Hematopoietic multipotent progenitor cell treated with erythropoietin and hydrocortisone succinate and interleukin-3 and kit ligand, for 6 days (in vitro differentiated cells): Measurements from ENCODE around the gene LRP1-AS.

Experiments
- DNase-seq: peaks from one replicate; pipeline ENCODE4 v3.0.0-alpha.2; 2015

LRP1-AS gene

DNA sequence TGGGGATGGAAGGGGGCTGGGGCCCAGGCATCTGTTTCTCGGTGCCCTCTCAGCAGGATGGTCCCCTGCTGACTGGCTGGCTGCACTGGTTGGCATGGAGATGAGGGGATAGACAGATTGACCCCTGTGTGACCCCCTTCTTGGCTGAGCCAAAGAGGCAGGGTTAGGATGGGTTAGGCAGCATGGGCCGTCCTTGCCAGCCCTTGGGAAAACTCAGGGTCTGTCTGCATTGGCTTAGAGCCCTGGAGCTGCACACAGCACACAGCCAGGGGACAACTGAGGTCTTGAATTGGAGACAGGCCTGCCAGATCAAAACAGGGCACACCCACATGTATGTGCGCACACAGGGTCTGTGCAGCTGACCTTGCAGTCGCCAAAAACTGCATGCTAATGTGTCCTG is 11.2 kb upstream of the LRP1-AS start:
- no peak for DNase-seq

DNA sequence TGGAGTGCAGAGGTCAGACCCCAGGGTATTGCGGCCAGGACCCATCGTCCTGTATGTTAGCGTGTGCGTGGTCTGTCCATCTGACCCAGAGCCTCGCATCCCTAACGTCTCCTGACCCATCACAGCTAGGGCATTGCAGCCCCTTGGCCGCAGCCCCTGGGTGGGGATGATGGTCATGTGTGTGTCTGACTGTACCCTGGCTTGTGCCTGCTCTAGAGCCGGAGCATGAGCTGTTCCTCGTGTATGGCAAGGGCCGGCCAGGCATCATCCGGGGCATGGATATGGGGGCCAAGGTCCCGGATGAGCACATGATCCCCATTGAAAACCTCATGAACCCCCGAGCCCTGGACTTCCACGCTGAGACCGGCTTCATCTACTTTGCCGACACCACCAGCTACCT is 10.8 kb upstream of the LRP1-AS start:
- DNase-seq, result no peak

DNA sequence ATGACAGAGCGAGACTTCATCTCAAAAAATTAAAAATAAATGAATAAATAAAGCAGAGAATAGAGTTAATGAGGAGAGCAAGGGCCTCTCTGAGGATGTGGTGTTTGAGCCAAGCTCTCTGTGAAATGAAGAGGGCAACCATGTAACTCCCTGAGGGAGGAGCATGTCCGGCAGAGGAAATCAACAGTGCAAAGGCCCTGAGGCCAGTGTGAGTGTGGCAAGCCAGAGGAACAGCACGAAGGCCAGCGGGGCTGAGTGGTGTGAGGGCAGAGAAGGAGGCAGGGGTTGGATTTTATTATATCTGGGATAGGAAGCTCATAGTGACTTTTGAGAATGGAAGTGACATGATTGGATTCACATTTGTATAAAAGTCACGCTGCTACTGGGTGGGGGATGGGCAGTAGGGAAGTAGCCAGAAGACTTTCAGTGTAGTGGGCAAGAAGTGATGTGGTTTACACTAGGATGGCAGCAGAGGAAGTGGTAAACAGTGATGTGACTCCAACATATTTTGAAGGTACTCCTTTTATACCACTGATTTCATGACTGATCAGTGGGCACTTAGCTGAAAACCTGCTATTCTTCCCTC is 10.3 kb upstream of the LRP1-AS start:
- peak; percentile 74 for DNase-seq

DNA sequence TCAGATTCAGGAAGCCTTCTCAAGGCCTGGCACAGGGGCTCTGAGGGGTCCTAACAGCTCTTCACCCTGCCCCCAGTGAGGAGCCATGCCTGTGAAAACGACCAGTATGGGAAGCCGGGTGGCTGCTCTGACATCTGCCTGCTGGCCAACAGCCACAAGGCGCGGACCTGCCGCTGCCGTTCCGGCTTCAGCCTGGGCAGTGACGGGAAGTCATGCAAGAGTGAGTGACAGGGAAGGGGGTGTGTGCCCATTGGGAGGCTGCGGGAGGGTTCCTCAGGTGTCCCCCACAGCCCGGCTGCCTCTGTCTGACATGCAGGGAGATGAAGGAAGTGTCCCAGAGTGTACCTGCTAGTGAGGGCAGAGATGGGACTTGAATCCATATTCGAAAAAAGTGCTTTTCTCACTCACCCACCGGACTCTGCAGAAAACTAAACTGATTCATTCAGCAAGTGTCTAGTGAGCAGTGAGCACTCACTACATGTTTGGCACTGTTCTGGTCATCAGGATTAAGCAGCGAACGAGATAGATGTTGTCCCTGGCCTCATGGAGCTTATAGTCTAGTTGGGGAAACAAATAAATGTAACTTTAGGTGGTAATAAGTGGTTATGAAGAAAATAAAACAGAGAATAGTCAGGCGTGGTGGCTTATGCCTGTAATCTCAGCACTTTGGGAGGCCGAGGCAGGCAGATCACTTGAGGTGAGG is 9.4 kb upstream of the LRP1-AS start:
- DNase-seq, result no peak

DNA sequence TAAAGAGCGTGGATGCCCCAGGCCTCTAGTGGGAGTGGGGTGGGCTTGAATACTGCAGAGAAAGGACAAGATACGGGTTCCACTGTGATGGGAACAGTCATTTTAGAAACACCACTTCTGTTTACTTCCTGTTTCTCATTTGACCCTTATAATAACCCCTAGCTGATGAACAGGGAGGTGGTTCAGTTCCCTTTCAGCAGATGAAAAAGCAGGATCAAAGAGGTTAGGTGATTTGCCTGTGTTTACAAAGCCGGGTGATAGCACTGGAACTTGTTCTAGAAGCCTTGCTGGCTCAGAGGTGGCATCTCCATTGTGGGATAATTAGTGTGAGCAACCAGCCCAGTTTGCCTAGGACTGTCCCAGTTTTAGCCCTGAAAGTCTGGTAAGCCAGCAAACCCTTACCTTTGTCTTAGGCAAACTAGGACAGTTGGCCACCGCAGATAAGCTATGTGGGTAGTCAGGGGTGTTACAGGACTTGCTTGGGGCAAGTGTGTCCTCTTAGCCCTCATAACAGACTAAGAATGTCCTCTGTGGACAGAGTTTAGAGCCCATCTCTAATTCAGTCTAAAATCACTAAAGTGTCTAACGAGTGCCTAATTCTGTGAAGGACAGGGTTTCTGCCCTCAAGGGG is 7.5 kb upstream of the LRP1-AS start:
- DNase-seq, result no peak

DNA sequence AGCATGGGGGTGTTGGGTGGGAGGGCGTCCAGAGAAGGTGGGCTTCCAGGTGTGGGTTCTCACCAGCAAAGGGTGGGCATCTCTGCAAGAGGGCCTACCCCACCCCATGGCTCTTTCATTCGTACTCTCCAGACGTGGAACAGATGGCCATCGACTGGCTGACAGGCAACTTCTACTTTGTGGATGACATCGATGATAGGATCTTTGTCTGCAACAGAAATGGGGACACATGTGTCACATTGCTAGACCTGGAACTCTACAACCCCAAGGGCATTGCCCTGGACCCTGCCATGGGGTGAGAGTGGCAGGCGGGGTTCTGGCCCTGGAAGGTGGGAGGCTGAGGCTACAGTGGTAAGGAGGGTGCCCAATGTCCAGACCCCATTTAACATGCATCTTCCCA is 6.7 kb upstream of the LRP1-AS start:
- no peak for DNase-seq

DNA sequence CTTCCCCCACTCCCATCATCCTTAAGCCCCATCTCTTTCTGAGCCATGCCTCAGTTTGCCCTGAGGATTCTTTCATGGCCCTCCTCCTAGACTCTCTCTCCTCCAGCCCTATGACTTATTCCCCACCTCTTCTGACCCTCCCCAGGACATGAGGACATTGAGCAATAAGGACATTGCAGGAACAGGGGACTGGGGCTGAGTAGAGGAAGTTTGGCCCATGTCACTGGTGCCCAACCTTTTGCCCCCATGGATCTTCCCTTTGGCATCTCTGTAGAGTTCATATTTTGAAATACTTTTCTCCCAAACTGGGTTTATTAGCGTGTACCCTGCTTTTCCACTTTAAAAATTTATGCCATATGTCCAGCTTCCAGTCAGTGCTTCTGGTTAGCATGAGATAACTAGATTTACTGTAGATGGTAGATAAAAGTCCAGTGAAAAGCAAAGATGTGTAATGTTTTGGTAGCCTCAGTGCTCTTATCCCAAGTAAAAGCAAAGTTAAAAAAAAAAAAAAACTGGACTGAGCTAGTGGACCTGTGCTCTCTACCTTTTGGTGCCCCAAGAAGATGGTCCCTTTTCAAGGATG is 6.1 kb upstream of the LRP1-AS start:
- DNase-seq, result no peak

DNA sequence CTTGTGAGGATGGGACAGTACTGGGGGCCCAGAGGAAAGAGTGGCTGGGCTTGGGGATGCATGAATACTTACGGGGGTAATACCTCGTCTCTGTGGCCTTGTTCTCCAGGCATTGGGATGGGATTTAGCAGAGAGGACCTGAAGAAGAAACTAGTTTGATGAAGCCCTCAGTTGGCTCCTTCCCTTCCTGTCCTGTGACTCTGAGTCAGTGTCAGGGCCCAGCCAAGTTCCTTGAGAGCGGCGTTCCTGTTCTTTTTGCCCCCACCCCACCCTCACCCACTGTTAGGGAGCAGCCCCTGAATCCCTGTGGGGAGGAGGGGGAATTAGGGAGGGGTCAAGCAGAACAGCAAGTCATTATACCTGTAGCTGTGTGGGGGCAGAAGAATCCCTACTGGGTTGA is 5.2 kb upstream of the LRP1-AS start:
- no peak for DNase-seq

DNA sequence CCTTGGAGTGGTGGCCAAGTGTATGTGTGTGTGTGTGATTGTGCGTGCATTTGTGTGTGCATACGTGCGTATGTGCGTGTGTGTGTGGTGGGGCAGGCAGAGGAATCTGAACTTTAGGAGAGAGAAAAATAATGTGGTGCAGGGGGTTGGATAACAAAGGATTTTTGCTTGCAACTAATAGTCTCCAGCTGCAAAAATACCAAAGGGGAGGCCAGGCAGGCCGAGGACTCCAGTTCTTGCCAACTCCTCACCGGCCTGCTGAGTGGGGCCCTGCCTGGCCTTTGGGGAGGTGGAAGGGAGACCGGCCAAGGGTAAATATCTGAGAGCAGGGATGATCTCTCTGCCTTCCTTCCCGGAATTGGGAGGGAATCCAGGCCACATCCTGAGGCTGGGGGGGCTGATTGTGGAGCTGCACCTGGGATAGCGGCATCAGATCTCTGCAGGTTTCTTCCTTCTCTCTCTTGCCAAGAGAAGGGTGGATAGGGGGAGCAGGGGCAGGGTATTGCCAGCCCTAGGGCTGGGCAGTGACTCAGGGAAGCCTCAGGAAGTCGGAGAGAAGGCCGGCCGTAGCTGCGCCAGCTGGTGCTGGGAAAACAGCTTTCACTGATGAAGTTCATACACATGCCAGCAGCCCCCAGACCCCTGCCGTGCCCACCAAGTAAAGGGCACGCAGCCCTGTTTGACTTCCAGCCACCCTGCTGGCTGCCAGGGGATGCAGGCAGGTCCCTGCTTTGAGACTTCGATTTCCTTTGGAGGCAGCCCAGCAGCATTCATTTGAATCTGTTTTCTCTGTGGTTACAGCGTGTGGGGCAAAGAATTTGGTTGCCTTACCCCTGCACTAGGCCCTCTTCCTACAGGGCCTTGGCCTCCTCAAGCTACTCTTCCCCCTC is 4.6 kb upstream of the LRP1-AS start:
- DNase-seq, result no peak

DNA sequence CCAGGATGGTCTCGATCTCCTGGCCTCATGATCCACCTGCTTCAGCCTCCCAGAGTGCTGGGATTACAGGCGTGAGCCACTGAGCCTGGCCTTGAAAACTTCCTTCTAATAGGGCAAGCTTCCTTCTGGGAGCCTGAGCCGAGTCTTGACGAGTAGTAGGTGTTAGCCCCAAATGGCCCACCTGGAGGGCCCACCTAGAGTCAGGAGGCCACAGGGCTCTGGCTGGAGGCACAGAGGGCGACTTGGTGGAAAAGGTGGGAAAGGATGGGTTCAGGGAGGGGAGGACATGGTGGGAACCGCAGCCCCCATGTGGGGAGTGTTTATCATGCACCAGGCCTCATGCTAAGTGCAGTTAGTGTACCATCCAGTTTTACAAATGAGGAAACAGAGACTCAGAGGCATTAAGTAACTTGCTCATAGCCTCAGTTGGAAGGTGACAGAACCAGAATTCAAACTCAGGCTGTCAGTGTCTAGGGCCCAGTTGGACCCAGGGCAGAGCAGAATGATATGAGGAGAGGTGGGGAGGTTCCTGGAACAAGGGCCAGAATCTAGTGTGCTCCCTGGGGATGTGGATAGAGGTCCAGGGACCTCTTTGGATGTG is 3.1 kb upstream of the LRP1-AS start:
- no peak for DNase-seq

DNA sequence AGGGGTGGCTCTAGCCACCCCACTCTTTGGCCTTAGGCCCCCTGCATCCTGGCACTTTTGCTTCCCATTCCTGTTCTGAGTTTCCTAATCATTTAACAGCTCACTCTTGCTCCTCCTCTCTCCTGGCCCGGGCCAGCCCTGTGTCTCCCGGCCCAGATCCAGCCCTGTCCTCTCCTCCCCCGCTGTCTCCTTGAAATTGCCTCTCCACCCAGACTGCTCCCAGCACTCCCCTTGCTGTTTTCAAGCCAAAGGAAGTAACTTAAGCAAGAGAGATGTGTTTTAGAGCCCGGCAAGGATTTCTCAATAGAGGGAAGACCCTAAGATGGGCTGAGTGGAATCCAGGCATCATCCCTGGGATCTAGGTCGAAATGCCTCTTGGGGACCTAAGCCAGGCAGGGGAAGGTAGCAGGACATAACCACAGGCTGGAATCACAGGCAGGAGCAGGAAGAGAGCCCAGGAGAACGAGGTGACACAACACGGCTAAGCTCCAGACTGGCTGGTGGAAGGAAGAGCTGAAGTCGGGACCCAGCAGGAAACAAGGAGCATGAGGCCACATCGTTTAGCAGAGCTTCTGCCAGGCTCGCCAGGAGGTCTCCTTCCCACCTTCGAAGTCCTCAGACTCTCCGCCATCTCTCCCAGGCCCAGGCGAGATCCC is 2.0 kb upstream of the LRP1-AS start:
- no peak for DNase-seq

DNA sequence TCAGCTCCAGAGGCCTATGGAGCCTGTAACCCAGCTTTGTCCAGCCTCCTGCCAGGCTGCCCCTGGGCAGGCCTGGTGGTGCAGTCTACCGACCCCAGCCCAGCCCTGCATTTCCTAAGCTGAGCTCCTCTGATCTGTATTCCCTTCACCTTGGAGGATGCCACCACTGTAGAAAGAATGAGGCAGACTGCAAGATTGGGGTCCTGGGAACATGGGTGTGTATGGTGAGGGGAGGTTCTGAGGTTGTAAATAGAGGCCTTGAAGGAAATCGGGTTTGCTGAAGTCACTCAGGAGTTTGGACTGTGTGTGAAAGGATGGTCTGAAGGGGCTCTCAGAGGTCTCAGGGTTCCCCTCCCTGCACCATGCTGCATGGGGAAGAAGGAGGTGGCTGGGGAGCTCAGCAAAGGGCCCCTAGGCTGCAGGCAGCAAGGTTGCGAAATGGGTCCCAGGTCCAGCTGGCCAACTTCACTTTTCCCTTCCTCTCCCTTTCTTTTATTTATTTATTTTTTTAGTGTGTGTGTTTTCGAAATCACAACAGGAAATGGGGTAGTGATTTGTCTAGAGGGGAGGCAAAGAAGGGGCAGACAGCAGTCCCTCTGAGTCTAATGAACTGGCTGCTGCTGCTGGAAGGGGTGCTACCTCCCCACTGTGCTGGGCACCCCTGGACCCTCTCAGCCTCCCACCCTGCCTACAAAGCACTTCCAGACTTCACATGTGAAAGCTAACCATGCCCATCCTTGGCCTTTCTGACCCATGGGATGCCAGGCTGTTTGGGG is 1.2 kb upstream of the LRP1-AS start:
- no peak for DNase-seq

DNA sequence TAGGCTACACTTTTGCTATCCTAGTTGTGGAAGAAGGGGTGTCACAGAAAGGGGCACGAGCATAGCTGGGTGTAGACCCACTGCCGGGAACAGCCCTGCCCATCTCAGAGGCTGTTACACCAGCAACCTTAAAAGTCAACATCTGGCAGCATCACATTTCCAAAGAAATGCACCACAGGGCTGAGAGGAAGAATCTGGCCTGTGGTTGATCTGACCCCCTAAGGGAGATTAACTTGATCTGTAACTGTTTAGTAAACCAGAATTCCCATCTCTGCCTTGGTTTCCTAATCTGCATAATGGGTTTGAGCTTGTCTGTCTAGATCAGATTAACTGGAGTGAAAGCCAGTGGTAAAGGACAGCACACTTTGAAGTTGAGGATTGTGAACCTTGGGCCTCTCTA is 1.3 kb downstream of the LRP1-AS start:
- DNase-seq, result no peak

DNA sequence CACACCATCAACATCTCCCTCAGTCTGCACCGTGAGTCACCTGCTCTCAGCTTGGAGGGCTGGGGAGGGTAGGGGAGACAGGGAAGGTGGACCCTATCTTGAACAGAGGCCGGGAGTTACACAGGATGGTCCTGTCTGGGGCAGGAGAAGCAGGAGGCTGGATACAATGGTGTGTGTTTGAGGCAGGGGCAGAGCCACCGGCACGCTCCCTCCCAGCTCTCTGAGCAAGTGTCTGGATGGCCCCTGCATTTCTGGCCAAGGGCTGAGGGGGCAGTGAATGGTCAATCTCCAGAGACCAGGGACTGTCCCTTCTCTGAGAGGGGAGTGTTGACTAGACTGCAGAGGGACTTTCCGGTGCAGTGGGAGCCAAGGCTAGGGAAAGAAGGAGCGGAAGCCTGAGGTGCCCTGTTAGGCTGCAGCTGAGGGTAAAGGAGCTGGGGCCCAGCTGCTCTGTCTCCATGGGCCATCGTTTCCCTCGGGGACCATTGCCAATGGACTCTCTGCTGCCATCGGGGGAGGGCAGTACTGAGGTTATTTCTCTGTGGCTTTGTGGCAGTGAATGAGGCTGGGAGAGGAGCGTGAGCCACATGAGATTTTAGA is 1.9 kb downstream of the LRP1-AS start:
- no peak for DNase-seq

DNA sequence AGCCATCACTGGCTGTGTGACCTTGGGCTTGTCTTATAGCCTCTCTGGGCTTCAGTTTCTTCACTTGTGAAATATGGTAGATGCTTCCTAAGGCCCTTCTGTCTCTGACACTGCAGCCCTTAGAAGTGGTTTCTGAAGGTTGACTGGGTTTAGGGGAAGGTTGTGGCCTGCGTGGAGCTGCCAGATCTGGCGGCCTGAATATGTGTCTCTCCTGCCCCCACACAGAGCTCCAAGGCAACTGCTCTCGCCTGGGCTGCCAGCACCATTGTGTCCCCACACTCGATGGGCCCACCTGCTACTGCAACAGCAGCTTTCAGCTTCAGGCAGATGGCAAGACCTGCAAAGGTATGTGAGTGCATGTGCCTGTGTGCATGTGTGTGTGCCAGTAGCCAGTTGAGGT is 4.0 kb downstream of the LRP1-AS start:
- no peak for DNase-seq

DNA sequence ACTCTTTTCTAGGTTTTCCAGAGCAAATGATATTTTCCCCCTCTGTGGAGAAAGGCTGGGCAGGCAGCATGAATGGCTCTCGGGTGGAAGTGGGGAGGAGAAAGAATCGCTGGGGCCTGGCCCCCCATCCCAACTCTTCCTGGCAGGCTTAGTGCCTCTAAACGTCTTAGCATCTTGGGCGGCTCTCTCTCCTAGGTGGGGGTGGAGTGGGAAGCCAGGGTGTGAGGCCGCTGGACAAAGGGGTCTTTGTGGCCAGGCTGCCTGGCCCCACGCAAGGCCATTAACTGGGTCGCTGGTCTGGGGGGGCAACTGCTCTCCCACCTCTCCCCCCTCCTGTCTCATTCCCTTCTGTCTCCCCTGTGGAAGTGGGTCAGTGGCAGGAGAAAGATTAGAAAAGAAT is 4.7 kb downstream of the LRP1-AS start:
- no peak for DNase-seq

DNA sequence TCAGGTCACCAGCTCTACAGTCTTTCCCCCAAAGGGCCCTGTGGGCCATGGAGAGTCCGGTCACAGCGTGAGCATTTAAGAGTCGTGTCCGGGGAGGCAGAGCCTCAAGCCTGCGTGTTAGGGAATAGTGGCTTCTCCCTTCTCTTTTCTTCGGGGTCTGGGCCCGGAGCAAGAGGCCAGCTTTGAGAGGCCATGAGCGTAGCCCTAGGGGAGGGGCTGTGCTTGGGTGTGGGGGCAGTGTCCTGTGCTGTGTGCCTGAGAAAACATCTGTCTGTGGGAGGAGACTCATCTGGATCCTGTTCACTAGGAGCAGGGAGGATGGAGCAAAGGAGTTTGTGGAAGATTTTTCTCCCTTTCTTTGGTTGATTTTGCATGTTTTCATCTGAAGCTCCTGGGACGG is 5.3 kb downstream of the LRP1-AS start:
- no peak for DNase-seq

DNA sequence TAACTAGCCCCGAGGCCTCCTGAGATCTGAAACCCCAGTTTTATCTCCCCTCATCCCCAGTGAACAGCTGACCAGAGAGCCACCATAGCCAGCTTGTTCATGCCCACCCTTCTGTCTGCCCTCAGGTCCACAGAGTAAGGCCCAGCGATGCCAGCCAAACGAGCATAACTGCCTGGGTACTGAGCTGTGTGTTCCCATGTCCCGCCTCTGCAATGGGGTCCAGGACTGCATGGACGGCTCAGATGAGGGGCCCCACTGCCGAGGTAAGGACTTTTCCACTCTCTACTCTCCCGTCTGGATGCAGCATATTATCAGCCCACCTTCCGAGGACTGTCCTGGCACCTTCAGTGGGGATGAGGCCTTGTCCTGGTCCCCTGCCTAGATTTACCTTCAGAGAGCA is 6.2 kb downstream of the LRP1-AS start:
- no peak for DNase-seq

DNA sequence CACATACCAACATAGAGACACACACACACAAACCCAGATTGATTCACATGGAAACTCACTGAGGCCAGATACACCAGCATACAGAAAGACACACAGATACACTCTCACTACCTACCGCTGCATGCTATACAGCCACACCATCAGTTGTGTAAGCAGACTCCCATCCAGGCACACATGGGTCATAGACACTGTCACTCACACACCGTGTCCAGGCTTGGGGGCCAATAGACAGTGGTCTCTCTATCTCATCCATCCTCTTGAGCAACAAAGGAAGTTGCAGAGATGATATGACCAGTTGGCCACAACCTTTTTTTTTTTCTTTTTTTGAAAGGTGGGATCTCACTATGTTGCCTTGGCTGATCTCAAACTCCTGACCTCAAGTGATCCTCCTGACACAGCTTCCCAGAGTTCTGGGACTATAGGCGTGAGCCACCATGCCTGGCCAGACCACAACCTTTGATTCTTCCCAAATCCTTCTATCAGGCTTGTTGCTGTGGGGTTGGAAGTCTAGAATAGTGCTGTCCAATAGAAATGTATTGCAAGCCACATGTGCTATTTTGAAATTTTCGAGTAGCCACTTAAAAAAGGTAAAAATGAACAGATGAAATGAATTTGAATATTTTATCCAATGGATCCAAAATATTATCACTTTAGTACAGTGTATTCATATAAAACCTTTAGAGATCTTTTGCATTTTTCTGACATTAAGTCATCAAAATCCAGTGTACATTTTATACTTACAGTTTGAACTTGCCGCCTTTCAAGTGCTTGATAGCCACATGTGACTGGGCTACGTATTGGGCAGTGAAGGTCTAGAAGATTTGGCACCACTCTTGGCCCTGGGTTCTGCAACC is 7.4 kb downstream of the LRP1-AS start:
- peak; percentile 69 for DNase-seq
